PFSK-1 (cell line): ENCODE data around the gene RNF26.

Experiments used
- FOXP2 ChIP-seq: optimal IDR thresholded peaks from 2 replicates; pipeline ENCODE3; 2011; ENCODE audit warnings: borderline replicate concordance, control low read depth, inconsistent platforms; ENCODE audit not compliant: insufficient read depth; ENCODE audit errors: extremely low read length, extremely low read depth
- POLR2AphosphoS5 ChIP-seq: IDR thresholded peaks from 2 replicates; pipeline ENCODE4 v1.6.1; 2012; ENCODE audit warnings: low read depth, mild to moderate bottlenecking, control low read depth, low read length, moderate library complexity
- TAF1 ChIP-seq: IDR thresholded peaks from 2 replicates; pipeline ENCODE4 v1.6.1; 2012; ENCODE audit warnings: low read length, control low read depth, borderline replicate concordance; ENCODE audit not compliant: insufficient read depth

DNA sequence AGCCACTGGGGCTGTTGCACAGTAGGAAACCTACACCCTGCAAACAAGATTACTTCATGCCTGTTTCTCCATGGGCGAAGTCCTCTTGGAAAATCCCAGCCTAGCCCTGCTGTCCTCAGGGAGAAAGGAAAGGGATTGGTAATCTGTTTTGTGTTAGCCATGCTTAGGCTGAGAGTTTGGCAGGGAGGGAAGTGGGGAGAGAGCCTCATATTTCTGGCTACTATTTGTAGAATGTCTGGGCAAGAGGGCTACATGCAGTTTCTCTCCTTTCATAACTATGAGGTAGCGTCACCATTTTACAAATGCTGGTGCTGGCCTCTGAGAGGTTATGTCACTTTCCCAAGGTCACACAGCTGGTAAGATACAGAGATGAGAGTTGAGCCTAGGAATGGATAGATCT lies 12.9 kb downstream of the RNF26 start:
- no peak for TF ChIP-seq FOXP2
- no peak for TF ChIP-seq POLR2AphosphoS5
- TF ChIP-seq TAF1, result no peak
